ENCODE data around the gene PAK5. TPM values are rescaled to one million over a fixed set of nuclear protein-coding genes. Genes with fewer than 3 reads are reported as not detected.

The PAK5 gene
- total RNA-seq, 1 donor = not detected

DNA sequence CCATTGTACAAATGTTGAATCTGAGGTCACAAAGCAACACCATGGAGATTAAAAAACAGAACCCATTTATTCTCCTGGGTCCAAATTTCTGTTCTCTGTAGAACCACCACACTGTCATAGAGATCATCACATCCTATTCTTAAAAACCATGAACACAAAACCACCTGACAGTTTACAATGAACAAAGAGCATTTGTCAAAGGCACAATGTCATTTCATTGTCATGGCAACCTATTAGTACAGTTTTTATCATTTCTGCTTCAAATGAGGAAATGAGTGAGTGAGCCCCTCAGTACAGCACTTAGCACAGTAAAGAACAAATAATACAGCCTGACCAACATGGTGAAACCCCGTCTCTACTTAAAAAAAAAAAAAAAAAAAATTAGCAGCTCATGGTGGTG is 347.6 kb downstream of the PAK5 start:
- TF ChIP-seq, protein P1, sequence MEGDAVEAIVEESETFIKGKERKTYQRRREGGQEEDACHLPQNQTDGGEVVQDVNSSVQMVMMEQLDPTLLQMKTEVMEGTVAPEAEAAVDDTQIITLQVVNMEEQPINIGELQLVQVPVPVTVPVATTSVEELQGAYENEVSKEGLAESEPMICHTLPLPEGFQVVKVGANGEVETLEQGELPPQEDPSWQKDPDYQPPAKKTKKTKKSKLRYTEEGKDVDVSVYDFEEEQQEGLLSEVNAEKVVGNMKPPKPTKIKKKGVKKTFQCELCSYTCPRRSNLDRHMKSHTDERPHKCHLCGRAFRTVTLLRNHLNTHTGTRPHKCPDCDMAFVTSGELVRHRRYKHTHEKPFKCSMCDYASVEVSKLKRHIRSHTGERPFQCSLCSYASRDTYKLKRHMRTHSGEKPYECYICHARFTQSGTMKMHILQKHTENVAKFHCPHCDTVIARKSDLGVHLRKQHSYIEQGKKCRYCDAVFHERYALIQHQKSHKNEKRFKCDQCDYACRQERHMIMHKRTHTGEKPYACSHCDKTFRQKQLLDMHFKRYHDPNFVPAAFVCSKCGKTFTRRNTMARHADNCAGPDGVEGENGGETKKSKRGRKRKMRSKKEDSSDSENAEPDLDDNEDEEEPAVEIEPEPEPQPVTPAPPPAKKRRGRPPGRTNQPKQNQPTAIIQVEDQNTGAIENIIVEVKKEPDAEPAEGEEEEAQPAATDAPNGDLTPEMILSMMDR (IDR thresholded peaks at IDR 0.05; ENCODE audit: insufficient read depth, low read length) = no peak
- DNase-seq (ENCODE audit: low read depth) = no peak
- no peak overlapping the region for H3K4me3 ChIP-seq (ENCODE audit: low read depth, low read length)

DNA sequence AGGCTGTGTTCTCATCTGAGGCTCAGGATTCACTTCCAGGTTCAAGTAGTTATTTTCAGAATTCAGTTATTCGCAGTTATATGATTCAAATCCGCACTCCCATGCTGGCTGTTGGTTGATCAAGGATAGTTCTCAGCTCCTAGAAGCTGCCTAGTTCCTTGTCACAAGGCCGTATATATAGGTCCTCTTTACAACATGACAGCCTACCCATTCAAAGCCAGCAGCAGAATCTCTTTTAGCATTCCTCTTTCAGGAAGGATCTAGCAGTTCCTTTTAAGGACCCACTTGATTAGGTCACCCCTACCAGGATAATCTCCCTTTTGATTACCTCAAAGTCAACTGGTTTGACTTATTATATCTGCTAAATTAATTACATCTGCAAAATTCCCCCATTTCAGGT is 348.2 kb downstream of the PAK5 start:
- no peak overlapping the region for H3K4me3 ChIP-seq (ENCODE audit: low read depth, low read length)
- no peak for DNase-seq (ENCODE audit: low read depth)
- TF ChIP-seq, protein P1 (IDR thresholded peaks at IDR 0.05; ENCODE audit: insufficient read depth, low read length) = no peak

DNA sequence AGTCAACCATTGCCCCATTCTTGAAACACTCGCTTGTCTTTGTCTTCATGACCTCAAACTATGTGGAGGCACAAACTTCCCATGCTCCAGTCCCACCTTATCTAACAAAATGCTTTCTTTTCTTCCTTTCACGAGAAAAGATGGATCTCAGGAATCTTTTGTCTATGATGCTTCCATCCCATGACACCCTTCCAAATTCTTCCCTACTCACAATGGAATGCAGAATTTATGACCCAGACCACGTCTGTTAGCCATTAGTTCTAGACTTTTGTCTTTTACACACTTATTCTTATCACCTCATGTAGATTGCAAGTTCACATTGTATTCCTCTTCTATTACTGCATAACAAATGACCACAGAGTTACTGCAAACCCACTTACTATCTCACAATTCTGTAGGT is 348.7 kb downstream of the PAK5 start:
- no peak for DNase-seq (ENCODE audit: low read depth)
- no peak overlapping the region for H3K4me3 ChIP-seq (ENCODE audit: low read depth, low read length)
- TF ChIP-seq, protein P1 (IDR thresholded peaks at IDR 0.05; ENCODE audit: insufficient read depth, low read length) = no peak

DNA sequence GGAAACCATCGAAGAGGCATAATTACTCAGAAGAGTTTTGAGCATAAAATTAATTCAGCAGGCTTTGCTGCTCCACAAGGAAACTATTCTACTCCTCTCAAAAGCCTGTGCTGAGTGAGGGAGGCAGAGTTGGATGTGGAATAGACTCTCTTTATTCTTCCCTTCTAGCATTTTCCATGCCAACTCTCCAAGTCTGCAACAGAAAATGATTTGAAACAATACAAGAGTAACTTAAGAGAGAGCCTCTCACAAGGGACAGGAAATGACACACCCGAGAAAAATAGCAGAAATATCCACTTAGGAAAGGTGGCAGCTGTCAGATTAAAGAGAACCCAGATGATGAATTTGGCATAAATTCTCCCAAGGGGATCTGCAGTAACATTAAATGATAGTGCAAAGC is 350.8 kb downstream of the PAK5 start:
- DNase-seq (ENCODE audit: low read depth) = no peak
- H3K4me3 ChIP-seq (ENCODE audit: low read depth, low read length) = no peak overlapping the region
- TF ChIP-seq, protein P1 (IDR thresholded peaks at IDR 0.05; ENCODE audit: insufficient read depth, low read length) = no peak

Other genes starting within 250 kb of the PAK5 start
- gene ANKEF1, start 195.9 kb upstream of the PAK5 start, total RNA-seq (ENCODE audit: low replicate concordance) = 0.65 and 1.8 TPM in 2 replicates

All from fibroblast of the aortic adventitia (primary cell).